Activated naive CD4-positive, alpha-beta T cell treated with anti-CD3 and anti-CD28 coated beads for 36 hours (primary cell): Measurements from ENCODE around the gene LRCH4. TPM values are rescaled to one million over a fixed set of nuclear protein-coding genes. Genes with fewer than 3 reads are reported as not detected.

ENCODE experiments used
- CTCF ChIA-PET: fragments of 350-600 bp; sonication (Branson Sonifier 250); formaldehyde crosslinking; loops from one replicate; lab custom pipeline; 2021; ENCODE audit warnings: antibody characterized with exemption; lab: Charles Lee
- DNase-seq: peaks from one replicate; pipeline ENCODE4 v3.0.0-alpha.2; 2020
- H3K27ac Mint-ChIP-seq: one replicate; pipeline ENCODE4 v1.8.0; 2021; ENCODE audit warnings: mild to moderate bottlenecking, mixed read lengths
- H3K27me3 Mint-ChIP-seq: one replicate; pipeline ENCODE4 v1.8.0; 2021; ENCODE audit warnings: low read depth, mixed read lengths
- H3K36me3 Mint-ChIP-seq: one replicate; pipeline ENCODE4 v1.8.0; 2021; ENCODE audit warnings: low read depth, mixed read lengths
- H3K4me1 Mint-ChIP-seq: one replicate; pipeline ENCODE4 v1.8.0; 2021; ENCODE audit warnings: low read depth, mixed read lengths
- H3K4me3 Mint-ChIP-seq: one replicate; pipeline ENCODE4 v1.8.0; 2021; ENCODE audit warnings: mild to moderate bottlenecking, moderate library complexity, mixed read lengths
- H3K9me3 Mint-ChIP-seq: one replicate; pipeline ENCODE4 v1.8.0; 2021; ENCODE audit warnings: mixed read lengths
- intact Hi-C: fragments of 100-400 bp; cut with micrococcal nuclease; formaldehyde crosslinking; loops from one replicate; pipeline ENCODE4 v1.15.1; 2023
- total RNA-seq, 2 experiments: library from RNA; stranded (reverse); gene quantifications; one replicate each; pipeline ENCODE4 v1.2.3, GENCODE V29; 2021

Gene LRCH4
- total RNA-seq, 2 experiments from 2014 or later: 78.0 to 81.2 TPM

DNA sequence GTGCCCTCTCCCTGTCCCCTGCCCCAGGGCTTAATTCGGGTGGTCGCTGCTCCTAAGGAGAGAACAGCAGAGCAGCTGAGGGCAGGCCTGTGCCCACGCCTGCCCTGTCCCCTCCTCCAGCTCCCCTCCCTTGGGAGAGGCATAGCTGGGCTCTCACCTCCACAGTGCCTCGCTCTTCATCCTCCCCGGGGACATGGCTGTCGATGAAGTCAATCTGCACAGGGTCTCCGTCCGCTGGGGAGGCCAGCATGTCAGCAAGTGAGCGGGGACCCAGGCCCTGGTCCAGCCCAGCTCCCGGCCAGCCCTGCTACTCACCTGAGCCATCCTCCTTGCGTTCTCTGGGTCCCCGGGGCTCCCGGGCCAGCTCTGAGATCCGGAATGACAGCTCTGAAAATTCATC is 8.4 kb downstream of the LRCH4 start:
- Mint-ChIP-seq H3K9me3 (no peaks in the 10 kb centered on the region), H3K4me3 (no peak overlapping the region), H3K27ac (no peak overlapping the region), H3K4me1 (peaks cover 5% of the 10 kb centered on the region), H3K36me3 (peaks cover 18% of the 10 kb centered on the region), H3K27me3 (no peaks in the 10 kb centered on the region)
- CTCF ChIA-PET: no interaction called here
- no peak for DNase-seq
- intact Hi-C loops: no loop called here

GRCh38 chr7:100577103-100577502 is 8.8 kb downstream of the LRCH4 start:
- no peak overlapping the region for H3K4me3 Mint-ChIP-seq
- intact Hi-C loops: no loop called here
- peaks cover 18% of the 10 kb centered on the region for H3K36me3 Mint-ChIP-seq
- no peak for DNase-seq
- H3K27me3 Mint-ChIP-seq: no peaks in the 10 kb centered on the region
- CTCF ChIA-PET: no interaction called here
- H3K4me1 Mint-ChIP-seq: peaks cover 2% of the 10 kb centered on the region
- H3K9me3 Mint-ChIP-seq: no peaks in the 10 kb centered on the region
- no peak overlapping the region for H3K27ac Mint-ChIP-seq

DNA sequence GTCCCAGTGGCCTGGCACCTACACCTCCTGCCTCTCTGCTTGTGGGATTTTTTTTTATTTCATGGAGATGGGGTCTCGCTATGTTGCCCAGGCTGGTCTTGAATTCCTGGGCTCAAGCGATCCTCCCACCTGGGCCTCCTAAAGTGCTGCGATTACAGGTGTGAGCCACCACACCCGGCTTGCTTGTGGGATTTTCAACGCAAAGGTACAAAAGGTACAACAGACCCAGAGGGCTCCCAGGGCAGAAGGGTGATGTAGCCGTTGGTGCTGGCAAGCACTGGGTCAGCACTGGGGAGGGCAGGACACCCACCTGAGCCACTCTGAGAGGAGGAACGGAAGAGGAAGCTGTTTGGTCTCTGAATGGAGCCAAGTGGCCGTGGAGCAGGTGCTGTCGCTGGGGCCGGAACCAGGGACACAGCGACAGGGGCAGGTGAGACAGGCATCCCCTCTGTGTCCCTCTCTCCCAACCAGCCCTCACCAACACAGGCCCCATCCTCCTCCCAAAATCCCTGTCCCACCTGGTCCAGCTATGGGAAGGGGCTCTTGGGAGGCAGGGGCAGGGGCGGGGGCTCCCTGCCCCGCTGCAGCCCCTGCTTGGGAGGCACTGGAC is 9.4 kb downstream of the LRCH4 start:
- peaks cover 18% of the 10 kb centered on the region for H3K36me3 Mint-ChIP-seq
- no peaks in the 10 kb centered on the region for H3K27me3 Mint-ChIP-seq
- DNase-seq: no peak
- H3K9me3 Mint-ChIP-seq: no peaks in the 10 kb centered on the region
- H3K4me1 Mint-ChIP-seq: peaks cover 7% of the 10 kb centered on the region
- intact Hi-C loops: no loop called here
- no peak overlapping the region for H3K27ac Mint-ChIP-seq
- CTCF ChIA-PET: no interaction called here
- H3K4me3 Mint-ChIP-seq: no peak overlapping the region

- Mint-ChIP-seq H3K9me3 (no peaks in the 10 kb centered on the region), H3K36me3 (peaks cover 18% of the 10 kb centered on the region), H3K27me3 (no peaks in the 10 kb centered on the region), H3K27ac (no peak overlapping the region), H3K4me3 (no peak overlapping the region), H3K4me1 (peaks cover 7% of the 10 kb centered on the region)
- intact Hi-C loops: no loop called here
- DNase-seq: no peak
- CTCF ChIA-PET: no interaction called here
These were observed 10.1 kb downstream of the LRCH4 start for GRCh38 chr7:100575746-100576383.

DNA sequence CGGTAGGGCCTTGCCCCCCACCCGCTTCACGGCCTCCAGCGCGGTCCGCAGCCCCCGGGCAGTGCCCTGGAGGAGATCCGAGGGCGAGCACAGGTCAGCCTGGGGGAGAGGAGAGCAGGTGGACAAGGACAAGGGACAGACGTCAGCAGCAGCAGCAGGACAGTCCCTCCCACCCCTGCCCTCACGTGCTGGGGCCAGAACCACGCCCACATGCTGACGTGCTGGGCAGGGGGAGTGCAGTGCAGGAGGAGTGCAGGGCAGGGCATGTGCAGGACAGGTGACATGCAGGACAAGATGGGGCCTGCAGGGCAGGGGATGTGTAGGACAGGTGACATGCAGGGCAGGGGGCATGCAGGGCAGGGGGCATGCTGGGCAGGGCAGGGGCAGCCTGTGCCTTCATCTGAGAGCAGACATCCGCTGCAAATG is 10.7 kb downstream of the LRCH4 start:
- no peak overlapping the region for H3K27ac Mint-ChIP-seq
- intact Hi-C loops: no loop called here
- H3K4me1 Mint-ChIP-seq: peaks cover 12% of the 10 kb centered on the region
- no peak for DNase-seq
- CTCF ChIA-PET: no interaction called here
- no peaks in the 10 kb centered on the region for H3K9me3 Mint-ChIP-seq
- H3K36me3 Mint-ChIP-seq: peaks cover 18% of the 10 kb centered on the region
- H3K27me3 Mint-ChIP-seq: no peaks in the 10 kb centered on the region
- H3K4me3 Mint-ChIP-seq: no peak overlapping the region

GRCh38 chr7:100574362-100575205 is 11.3 kb downstream of the LRCH4 start:
- no peaks in the 10 kb centered on the region for H3K27me3 Mint-ChIP-seq
- peaks cover 17% of the 10 kb centered on the region for H3K36me3 Mint-ChIP-seq
- peaks cover 12% of the 10 kb centered on the region for H3K4me1 Mint-ChIP-seq
- intact Hi-C loops: no loop called here
- H3K27ac Mint-ChIP-seq: no peak overlapping the region
- CTCF ChIA-PET: no interaction called here
- no peaks in the 10 kb centered on the region for H3K9me3 Mint-ChIP-seq
- no peak for DNase-seq
- H3K4me3 Mint-ChIP-seq: no peak overlapping the region

DNA sequence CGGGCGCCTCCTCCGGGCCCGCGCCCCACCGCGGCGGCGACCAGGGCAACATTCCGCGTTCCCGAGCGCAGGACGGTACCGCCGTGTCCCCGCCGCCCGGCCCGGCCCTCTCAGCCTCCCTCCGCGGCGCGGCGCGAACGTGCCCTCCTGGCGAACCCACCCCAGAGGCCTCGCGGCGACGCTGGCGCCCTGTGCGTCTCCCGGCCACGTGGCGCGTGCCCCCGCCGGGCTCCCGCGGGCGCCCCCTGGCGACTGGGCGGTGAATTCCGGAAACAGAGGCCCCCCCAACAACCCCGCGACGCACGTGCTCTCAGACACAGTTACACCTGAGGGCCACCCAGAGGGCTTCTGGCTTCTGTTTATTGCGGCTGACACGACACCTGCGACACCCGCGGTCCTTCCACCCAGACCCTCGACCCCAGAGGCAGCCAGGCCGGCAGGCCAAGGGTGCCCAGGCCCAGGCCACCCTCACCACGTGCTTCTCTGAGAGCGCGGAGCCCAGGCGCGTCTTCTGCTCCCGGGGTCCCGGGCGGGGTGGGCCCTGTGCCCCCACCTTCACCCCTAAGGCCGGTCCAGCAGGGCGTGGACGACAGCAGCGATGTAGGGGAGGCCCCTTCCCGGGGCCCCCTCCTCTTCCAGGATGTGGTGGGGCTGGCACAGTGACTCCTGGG is 12.1 kb downstream of the LRCH4 start, which contains the start of gene SAP25:
TSS of gene SAP25 (minus strand) at position 210 of the 671 bp plus-strand sequence. CDS start at position 52, 158 bp downstream.
- intact Hi-C loops: no loop called here
- no peaks in the 10 kb centered on the region for H3K27me3 Mint-ChIP-seq
- peaks cover 13% of the 10 kb centered on the region for H3K36me3 Mint-ChIP-seq
- no peak for DNase-seq
- peaks cover 18% of the 10 kb centered on the region for H3K4me1 Mint-ChIP-seq
- no peaks in the 10 kb centered on the region for H3K9me3 Mint-ChIP-seq
- no peak within 1 kb of the TSS for H3K27ac Mint-ChIP-seq
- no peak within 1 kb of the TSS for H3K4me3 Mint-ChIP-seq
- CTCF ChIA-PET: interaction anchor here (1.4 kb wide), 2 partner anchors 10 to 92 kb away, joined by 3 to 6 read pairs; no protein-coding TSS in a partner anchor

DNA sequence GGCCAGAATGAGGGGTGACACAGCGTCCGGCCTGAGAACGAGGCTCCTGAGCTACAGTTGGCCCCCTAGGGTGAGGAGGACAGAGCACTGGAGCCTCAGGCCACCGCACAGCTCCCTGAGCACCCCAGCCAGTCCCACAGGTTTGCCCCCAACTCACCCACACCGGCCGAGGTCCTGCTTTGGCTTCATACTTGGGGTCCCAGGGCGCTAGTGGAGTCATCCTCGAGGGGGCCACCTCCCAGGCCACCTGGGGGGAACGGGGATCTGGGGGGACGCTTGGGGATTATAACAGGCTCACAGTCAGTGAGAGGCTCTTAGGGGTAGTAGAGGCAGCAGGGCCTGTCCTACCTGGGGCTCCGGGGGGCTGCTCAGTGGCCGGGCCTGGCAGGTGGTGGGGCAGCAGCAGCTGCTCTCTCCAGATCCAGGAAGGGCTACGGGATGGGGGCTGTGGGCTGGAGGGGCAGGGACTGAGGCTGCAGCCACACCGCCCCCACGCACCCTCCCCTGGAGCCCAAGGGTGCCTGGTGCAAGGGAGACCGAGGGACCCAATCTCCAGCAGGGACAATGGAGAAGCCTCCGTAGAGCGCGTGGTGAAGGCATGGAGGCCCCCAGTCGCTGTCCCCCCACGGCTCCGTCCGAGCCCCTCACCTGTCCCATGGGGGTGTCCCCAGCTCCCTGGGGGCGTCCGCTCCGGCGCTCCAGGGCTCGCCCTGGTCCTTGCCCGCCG is 12.8 kb downstream of the LRCH4 start:
- no peak for DNase-seq
- no peaks in the 10 kb centered on the region for H3K9me3 Mint-ChIP-seq
- no peak overlapping the region for H3K4me3 Mint-ChIP-seq
- peaks cover 11% of the 10 kb centered on the region for H3K36me3 Mint-ChIP-seq
- intact Hi-C loops: no loop called here
- H3K27me3 Mint-ChIP-seq: no peaks in the 10 kb centered on the region
- no peak overlapping the region for H3K27ac Mint-ChIP-seq
- CTCF ChIA-PET: interaction anchor here (1.4 kb wide), 2 partner anchors 9 to 91 kb away, joined by 3 to 6 read pairs; no protein-coding TSS in a partner anchor
- peaks cover 22% of the 10 kb centered on the region for H3K4me1 Mint-ChIP-seq

DNA sequence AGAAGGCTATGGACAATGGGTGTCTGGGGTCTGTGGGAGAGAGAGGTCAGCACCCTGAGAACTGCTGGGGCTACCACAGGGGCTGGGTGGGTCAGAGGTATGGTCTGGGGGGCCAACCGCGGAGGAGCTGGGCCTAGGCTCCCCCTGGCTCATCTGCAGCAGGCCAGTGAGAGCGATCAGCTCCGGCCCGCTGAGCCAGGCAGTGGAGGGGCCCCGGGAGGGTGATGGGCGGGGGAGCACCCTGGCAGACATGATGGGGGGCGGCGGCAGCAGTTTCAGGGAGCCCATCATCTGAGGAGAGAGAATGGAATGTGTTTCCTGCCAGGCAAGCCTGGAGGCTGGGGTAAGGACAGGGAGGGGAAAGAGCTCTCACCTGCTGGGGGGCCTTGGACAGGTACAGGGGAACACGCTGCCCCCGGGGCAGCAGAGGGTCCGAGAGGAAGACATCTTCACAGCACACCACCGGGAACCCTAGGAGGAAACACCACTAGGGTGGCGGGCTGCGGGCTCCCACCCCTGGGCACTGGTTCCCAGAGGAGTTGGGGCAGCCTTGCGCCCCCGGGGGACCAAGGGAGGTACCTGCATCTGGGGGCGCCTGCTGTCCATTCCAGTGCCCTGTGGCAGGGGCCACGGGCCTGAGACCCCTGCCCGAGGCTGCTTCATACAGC is 13.5 kb downstream of the LRCH4 start:
- no peaks in the 10 kb centered on the region for H3K27me3 Mint-ChIP-seq
- CTCF ChIA-PET: interaction anchor here (0.8 to 1.4 kb wide), 3 partner anchors 8 to 153 kb away, joined by 3 to 6 read pairs (median 3); no protein-coding TSS in a partner anchor
- H3K27ac Mint-ChIP-seq: no peak overlapping the region
- no peaks in the 10 kb centered on the region for H3K9me3 Mint-ChIP-seq
- H3K36me3 Mint-ChIP-seq: peaks cover 11% of the 10 kb centered on the region
- H3K4me3 Mint-ChIP-seq: no peak overlapping the region
- DNase-seq: no peak
- intact Hi-C loops: no loop called here
- peaks cover 22% of the 10 kb centered on the region for H3K4me1 Mint-ChIP-seq

GRCh38 chr7:100571829-100572116 is 14.2 kb downstream of the LRCH4 start:
- H3K36me3 Mint-ChIP-seq: peaks cover 11% of the 10 kb centered on the region
- no peaks in the 10 kb centered on the region for H3K9me3 Mint-ChIP-seq
- CTCF ChIA-PET: interaction anchor here (0.6 kb wide), 1 partner anchor 107 kb away, joined by 3 read pairs; no protein-coding TSS in a partner anchor
- intact Hi-C loops: loop anchor here (1.0 to 2.0 kb wide), 2 partner anchors 12 to 33 kb away; no protein-coding TSS in a partner anchor
- H3K4me3 Mint-ChIP-seq: no peak overlapping the region
- H3K27me3 Mint-ChIP-seq: no peaks in the 10 kb centered on the region
- H3K27ac Mint-ChIP-seq: no peak overlapping the region
- H3K4me1 Mint-ChIP-seq: peaks cover 22% of the 10 kb centered on the region
- no peak for DNase-seq
